Endothelial cell of umbilical vein (primary cell): ENCODE measurements around the gene CA5A. TPM values are rescaled to one million over a fixed set of nuclear protein-coding genes. Genes with fewer than 3 reads are reported as not detected.
"Not testable (repeated sequence)": the region's sequence is repeated elsewhere in the genome, so short reads cannot be mapped to it uniquely, and the experiment has no call there.

Experiments used
- BruUV-seq: library from RNA; stranded (reverse); fragments of 400-500 nt; replicated peaks from 2 replicates; lab custom pipeline; 2021; lab: Mats Ljungman, UMichigan
- CTCF ChIA-PET: fragments of 300-600, 350-600 bp; sonication (Branson Sonifier 250); formaldehyde crosslinking; loops from one replicate; lab custom pipeline; 2021; ENCODE audit warnings: antibody characterized with exemption, inconsistent platforms; lab: Charles Lee
- POLR2A ChIA-PET: fragments of 300-600, 350-600 bp; sonication (Branson Sonifier 250); formaldehyde crosslinking; loops from one replicate; lab custom pipeline; 2021; ENCODE audit warnings: antibody characterized with exemption, inconsistent platforms; lab: Charles Lee
- DNase-seq: peaks from one replicate; pipeline ENCODE4 v3.0.0-alpha.2; 2011; ENCODE audit warnings: low read depth, low spot score
- FAIRE-seq: peaks from 2 replicates; lab custom pipeline; 2011; peaks lifted over from hg19 to GRCh38; lab: Jason Lieb, UNC
- H2AFZ ChIP-seq: 2 replicates; pipeline ENCODE4 v1.6.0; 2012; ENCODE audit warnings: low read depth, low read length, control low read depth, inconsistent platforms
- H3K27ac ChIP-seq: 2 replicates; pipeline ENCODE4 v1.5.1; 2011; ENCODE audit warnings: low read depth, mild to moderate bottlenecking, control low read depth, low read length, moderate library complexity; ENCODE audit not compliant: insufficient read depth
- H3K27me3 ChIP-seq, 2 experiments: 2 replicates each; pipeline versions ENCODE4 v1.6.0 to v1.6.1; 2011; ENCODE audit warnings: low read length in 2 of 2, mixed read lengths in 1 of 2; ENCODE audit not compliant: control insufficient read depth in 2 of 2, insufficient read depth in 2 of 2
- H3K36me3 ChIP-seq, 2 experiments: 2 replicates in 1 of 2; 3 replicates in 1 of 2; pipeline ENCODE4 v1.5.1; 2011; ENCODE audit warnings: low read length in 2 of 2, mild to moderate bottlenecking in 1 of 2, moderate library complexity in 1 of 2; ENCODE audit not compliant: control insufficient read depth in 2 of 2, insufficient read depth in 2 of 2; ENCODE audit errors: extremely low read depth in 1 of 2
- H3K4me1 ChIP-seq: 3 replicates; pipeline ENCODE4 v1.5.1; 2011; ENCODE audit warnings: mild to moderate bottlenecking, low read length; ENCODE audit not compliant: control insufficient read depth, insufficient read depth; ENCODE audit errors: extremely low read depth
- H3K4me2 ChIP-seq: 2 replicates; pipeline ENCODE4 v1.6.1; 2011; ENCODE audit warnings: low read length, control low read depth, mixed read lengths; ENCODE audit not compliant: insufficient read depth
- H3K4me3 ChIP-seq, 3 experiments: fragments of 200-600 bp in 1 of 3; sonication (generic), shearing (Covaris generic) in 1 of 3; replicated peaks in 1 of 3; 2 replicates each; pipeline ENCODE4 v1.5.1; 2011 to 2016; ENCODE audit warnings: control low read depth in 3 of 3, low read length in 3 of 3, mild to moderate bottlenecking in 2 of 3, inconsistent platforms in 1 of 3, low read depth in 1 of 3, moderate library complexity in 1 of 3; ENCODE audit not compliant: insufficient read depth in 1 of 3
- H3K79me2 ChIP-seq: 2 replicates; pipeline ENCODE4 v1.6.0; 2012; ENCODE audit warnings: low read length, inconsistent platforms; ENCODE audit not compliant: control insufficient read depth, insufficient read depth
- H3K9ac ChIP-seq: replicated peaks from 2 replicates; pipeline ENCODE3; 2011; ENCODE audit warnings: low read length, control low read depth; ENCODE audit not compliant: insufficient read depth; ENCODE audit errors: extremely low read depth
- H3K9me1 ChIP-seq: replicated peaks from 3 replicates; pipeline ENCODE4 v1.6.0; 2011; ENCODE audit warnings: mild to moderate bottlenecking, low read length; ENCODE audit not compliant: control insufficient read depth, insufficient read depth; ENCODE audit errors: extremely low read depth
- H3K9me3 ChIP-seq: replicated peaks from 2 replicates; pipeline ENCODE4 v1.5.1; 2012; ENCODE audit warnings: low read length, inconsistent platforms; ENCODE audit not compliant: control insufficient read depth, insufficient read depth
- H4K20me1 ChIP-seq: replicated peaks from 2 replicates; pipeline ENCODE3; 2011; ENCODE audit warnings: mild to moderate bottlenecking, low read length; ENCODE audit not compliant: control insufficient read depth, insufficient read depth; ENCODE audit errors: extremely low read depth
- dilution Hi-C: fragments of 300-500 bp; cut with MboI; formaldehyde crosslinking; loops from one replicate; pipeline ENCODE4 v1.15.0; 2019; ENCODE audit warnings: low sequenced_read_pairs; ENCODE audit not compliant: extremely low pct_ligation_motif_present
- intact Hi-C: fragments of 100-400 bp; cut with micrococcal nuclease; formaldehyde crosslinking; loops from one replicate; pipeline ENCODE4 v1.10.0; 2022
- polyA plus RNA-seq, 4 experiments: library from polyadenylated mRNA; depleted of rRNA in 3 of 4; stranded (reverse) in 3 of 4; unstranded in 1 of 4; fragments of >200 nt; gene quantifications; 2 replicates each; pipeline versions ENCODE4 v1.2.1 to v1.2.3, GENCODE V29; 2011 to 2012; ENCODE audit warnings: missing spikeins in 1 of 4
- total RNA-seq: library from RNA; stranded (reverse); gene quantifications from 2 replicates; pipeline ENCODE4 v1.2.3, GENCODE V29; 2021

CA5A gene
- total and polyA plus RNA-seq, 2 donors (not counting 3 experiments of a cell fraction or from before 2014, with no cell fraction given): not detected

- FAIRE-seq, POLR2A ChIA-PET: not testable (repeated sequence)
These were observed 23.6 kb downstream of the CA5A start for GRCh38 chr16:87912691-87913090.

GRCh38 chr16:87911106-87911763, 25.1 kb downstream of the CA5A start:
- H3K9ac ChIP-seq, dilution Hi-C loops, H2AFZ ChIP-seq, H3K36me3 ChIP-seq, DNase-seq, H3K4me3 ChIP-seq, BruUV-seq, POLR2A ChIA-PET, H3K27me3 ChIP-seq, H3K4me1 ChIP-seq, H3K79me2 ChIP-seq, H4K20me1 ChIP-seq, H3K9me3 ChIP-seq, intact Hi-C loops, H3K27ac ChIP-seq, H3K4me2 ChIP-seq, FAIRE-seq, H3K9me1 ChIP-seq: not testable (repeated sequence)
- CTCF ChIA-PET: interaction anchor here (1.6 to 3.9 kb wide), 3 partner anchors 40 to 131 kb away, joined by 3 to 61 read pairs (median 4); no protein-coding TSS in a partner anchor

More at GRCh38 chr16:87912691-87913090, 23.6 kb downstream of the CA5A start:
- H3K79me2 ChIP-seq, H3K4me1 ChIP-seq, H3K9me1 ChIP-seq, H2AFZ ChIP-seq, H3K36me3 ChIP-seq, H3K27me3 ChIP-seq, H3K4me2 ChIP-seq, H3K9ac ChIP-seq, H3K9me3 ChIP-seq, BruUV-seq, H3K27ac ChIP-seq, H4K20me1 ChIP-seq, intact Hi-C loops, dilution Hi-C loops, H3K4me3 ChIP-seq, DNase-seq: not testable (repeated sequence)
- CTCF ChIA-PET: interaction anchor here (3.5 kb wide), 1 partner anchor 134 kb away, joined by 16 read pairs; no protein-coding TSS in a partner anchor
